Measurements from ENCODE around the gene SNX20.

SNX20 gene

DNA sequence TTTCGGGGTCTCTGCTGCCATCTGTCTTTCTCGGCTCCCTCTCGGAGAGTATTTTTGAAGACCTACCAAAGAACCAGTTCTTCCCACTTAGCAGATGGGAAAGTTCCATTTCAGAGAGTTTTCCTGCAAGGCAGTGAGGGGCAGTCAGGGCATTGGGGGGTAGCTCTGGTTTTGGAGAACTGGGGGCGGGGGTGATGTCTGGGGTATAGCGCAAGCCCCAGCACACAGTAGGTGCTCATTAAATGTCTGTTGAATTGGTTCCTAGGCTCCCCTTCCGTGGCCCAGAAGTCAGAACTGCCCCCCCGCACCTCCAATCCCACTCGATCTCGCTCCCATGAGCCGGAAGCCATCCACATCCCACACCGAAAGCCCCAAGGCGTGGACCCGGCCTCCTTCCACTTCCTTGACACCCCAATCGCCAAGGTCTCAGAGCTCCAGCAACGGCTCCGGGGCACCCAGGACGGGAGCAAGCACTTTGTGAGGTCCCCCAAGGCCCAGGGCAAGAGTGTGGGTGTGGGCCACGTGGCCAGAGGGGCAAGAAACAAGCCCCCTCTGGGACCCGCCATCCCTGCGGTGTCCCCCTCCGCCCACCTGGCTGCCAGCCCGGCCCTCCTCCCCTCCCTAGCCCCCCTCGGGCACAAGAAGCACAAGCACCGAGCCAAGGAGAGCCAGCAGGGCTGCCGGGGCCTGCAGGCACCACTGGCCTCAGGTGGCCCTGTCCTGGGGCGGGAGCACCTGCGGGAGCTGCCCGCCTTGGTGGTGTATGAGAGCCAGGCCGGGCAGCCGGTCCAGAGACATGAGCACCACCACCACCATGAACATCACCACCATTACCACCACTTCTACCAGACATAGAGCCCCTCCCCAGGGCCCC, 47.9 kb downstream of the SNX20 start:
- Histone ChIP-seq H3K4me3 (replicated peaks; ENCODE audit: low read depth, low read length) (no peak overlapping the region), H3K36me3 (ENCODE audit: control insufficient read depth, insufficient read depth, low read length) (no peaks in the 10 kb centered on the region), H3K27me3 (replicated peaks; ENCODE audit: control insufficient read depth, insufficient read depth, low read length) (no peaks in the 10 kb centered on the region; the same call in 1 of the 2 replicates)
- DNase-seq (ENCODE audit: extremely low read depth, insufficient read length): no peak
- no peak for TF ChIP-seq CTCF (IDR thresholded peaks at IDR 0.05; ENCODE audit: insufficient read depth, low read length, poor library complexity, severe bottlenecking)

- Histone ChIP-seq H3K36me3 (ENCODE audit: control insufficient read depth, insufficient read depth, low read length) (no peaks in the 10 kb centered on the region), H3K27me3 (replicated peaks; ENCODE audit: control insufficient read depth, insufficient read depth, low read length) (no peaks in the 10 kb centered on the region; the same call in 1 of the 2 replicates), H3K4me3 (replicated peaks; ENCODE audit: low read depth, low read length) (no peak overlapping the region)
- DNase-seq (ENCODE audit: extremely low read depth, insufficient read length): no peak
- TF ChIP-seq CTCF (IDR thresholded peaks at IDR 0.05; ENCODE audit: insufficient read depth, low read length, poor library complexity, severe bottlenecking): no peak
Observed at GRCh38 chr16:50631985-50632576, 49.0 kb downstream of the SNX20 start.

DNA sequence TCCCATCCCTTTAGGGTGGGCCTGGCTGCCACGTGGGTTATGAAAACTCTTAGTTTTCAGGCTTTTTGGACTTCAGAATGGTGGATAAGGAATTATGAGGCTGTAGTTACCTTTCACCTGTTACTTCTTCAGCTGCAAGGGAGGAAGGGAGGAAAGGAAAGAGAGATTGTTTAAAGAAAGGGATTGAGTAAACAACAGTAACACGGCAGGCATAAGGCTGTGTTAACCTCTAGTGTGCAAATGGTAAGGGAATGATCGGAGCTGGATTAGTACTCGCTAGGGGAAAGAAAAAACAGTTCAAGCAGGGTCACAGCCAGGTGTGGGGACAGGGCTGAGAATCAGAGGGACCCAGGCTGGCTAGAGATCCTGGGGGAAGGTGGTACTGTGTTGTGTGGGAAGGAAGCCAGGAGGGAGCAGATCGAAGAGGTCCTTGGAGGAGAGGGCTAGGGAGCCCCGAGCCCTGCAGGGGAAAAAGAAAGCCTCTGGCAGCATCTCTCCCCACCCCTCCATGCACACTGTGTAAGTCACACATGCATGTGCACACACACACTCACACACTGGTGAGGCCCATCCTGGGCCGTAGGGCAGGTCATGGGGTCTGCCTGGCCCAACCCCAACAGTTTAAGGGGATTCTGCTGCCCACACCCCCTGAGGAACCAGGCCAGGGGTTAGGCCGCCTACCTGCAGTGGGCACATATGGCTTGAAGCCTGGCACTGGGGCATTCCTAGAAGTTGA, 49.7 kb downstream of the SNX20 start:
- DNase-seq (ENCODE audit: extremely low read depth, insufficient read length): no peak
- TF ChIP-seq CTCF (IDR thresholded peaks at IDR 0.05; ENCODE audit: insufficient read depth, low read length, poor library complexity, severe bottlenecking): no peak
- no peaks in the 10 kb centered on the region; the same call in 1 of the 2 replicates for H3K27me3 ChIP-seq (replicated peaks; ENCODE audit: control insufficient read depth, insufficient read depth, low read length)
- no peaks in the 10 kb centered on the region for H3K36me3 ChIP-seq (ENCODE audit: control insufficient read depth, insufficient read depth, low read length)
- no peak overlapping the region for H3K4me3 ChIP-seq (replicated peaks; ENCODE audit: low read depth, low read length)

DNA sequence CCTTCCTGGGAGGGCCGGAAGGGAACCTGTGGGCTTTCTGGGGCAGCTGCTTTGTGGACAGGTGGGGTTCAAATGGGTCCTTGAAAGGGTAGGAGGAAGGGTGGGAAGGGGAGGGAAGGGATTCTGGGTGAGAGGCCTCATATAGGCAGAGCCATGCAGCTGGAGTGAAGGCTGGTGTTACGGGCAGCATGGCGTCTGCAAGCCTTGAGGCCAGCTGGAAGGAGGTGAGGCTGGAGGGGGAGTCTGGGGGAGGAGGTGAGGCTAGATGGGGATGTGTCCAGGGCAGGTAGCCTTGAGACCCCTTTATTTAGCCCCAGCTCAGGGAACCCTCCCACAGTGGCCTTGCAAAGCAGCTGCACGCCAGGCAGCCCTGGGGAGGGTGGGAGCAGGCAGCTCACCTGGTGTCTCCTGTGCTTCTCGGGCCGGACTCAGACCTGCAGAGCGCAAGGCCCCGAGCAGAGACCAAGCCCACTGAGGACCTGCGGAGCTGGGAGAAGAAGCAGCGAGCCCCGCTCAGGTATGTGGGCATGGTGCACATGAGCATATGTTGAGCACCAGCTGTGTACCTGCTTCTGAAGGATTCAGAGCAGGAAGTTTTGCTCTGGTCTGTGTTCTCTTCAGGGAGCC, 50.6 kb downstream of the SNX20 start:
- no peak for TF ChIP-seq CTCF (IDR thresholded peaks at IDR 0.05; ENCODE audit: insufficient read depth, low read length, poor library complexity, severe bottlenecking)
- H3K4me3 ChIP-seq (replicated peaks; ENCODE audit: low read depth, low read length): no peak overlapping the region
- DNase-seq (ENCODE audit: extremely low read depth, insufficient read length): no peak
- H3K27me3 ChIP-seq (replicated peaks; ENCODE audit: control insufficient read depth, insufficient read depth, low read length): no peaks in the 10 kb centered on the region; the same call in 1 of the 2 replicates
- H3K36me3 ChIP-seq (ENCODE audit: control insufficient read depth, insufficient read depth, low read length): no peaks in the 10 kb centered on the region

- no peaks in the 10 kb centered on the region for H3K27me3 ChIP-seq (replicated peaks; ENCODE audit: control insufficient read depth, insufficient read depth, low read length)
- no peak for DNase-seq (ENCODE audit: extremely low read depth, insufficient read length)
- H3K36me3 ChIP-seq (ENCODE audit: control insufficient read depth, insufficient read depth, low read length): no peaks in the 10 kb centered on the region
- no peak for TF ChIP-seq CTCF (IDR thresholded peaks at IDR 0.05; ENCODE audit: insufficient read depth, low read length, poor library complexity, severe bottlenecking)
- no peak overlapping the region for H3K4me3 ChIP-seq (replicated peaks; ENCODE audit: low read depth, low read length)
Observed at GRCh38 chr16:50629334-50629733, 51.8 kb downstream of the SNX20 start.

All from GM06990 (cell line).